Body of pancreas (tissue), 4 donors: ENCODE data around the gene DLG2. TPM values are rescaled to one million over a fixed set of nuclear protein-coding genes. Genes with fewer than 3 reads are reported as not detected.

ENCODE experiments used
- ATAC-seq: fragments of 150-250 bp; one replicate; pipeline ENCODE4 v1.9.1; 2016
- DNase-seq, 4 donors: peaks; one replicate each; pipeline ENCODE4 v3.0.0-alpha.2; 2019
- H3K27ac ChIP-seq, 4 donors: fragments of 200-600 bp; sonication (generic); 1 replicate in 3 of 4; 2 replicates in 1 of 4; pipeline versions ENCODE4 v1.5.1 to v1.6.1; 2016 to 2019; ENCODE audit warnings: mild to moderate bottlenecking in 1 of 4, mixed read lengths in 1 of 4, moderate library complexity in 1 of 4
- H3K27me3 ChIP-seq, 2 donors: fragments of 200-600 bp; sonication (generic); one replicate each; pipeline ENCODE4 v1.6.0; 2016; ENCODE audit warnings: mild to moderate bottlenecking in 1 of 2
- H3K36me3 ChIP-seq, 2 donors: fragments of 200-600 bp; sonication (generic); replicated peaks in 1 of 2; 2 replicates each; pipeline ENCODE4 v1.5.1; 2016; ENCODE audit warnings: low read depth in 2 of 2; ENCODE audit not compliant: insufficient read depth in 1 of 2
- H3K4me1 ChIP-seq: fragments of 200-600 bp; sonication (generic); one replicate; pipeline ENCODE4 v1.6.0; 2016
- H3K4me3 ChIP-seq, 2 donors: fragments of 200-600 bp; sonication (generic); 1 replicate in 1 of 2; 2 replicates in 1 of 2; pipeline ENCODE4 v1.5.1; 2016 to 2019
- H3K9me3 ChIP-seq, 3 donors: fragments of 200-600 bp; sonication (generic); 1 replicate in 2 of 3; 2 replicates in 1 of 3; pipeline ENCODE4 v1.5.1; 2016
- POLR2A ChIP-seq, 3 donors: fragments of 450-650 bp; IDR thresholded peaks; one replicate each; pipeline ENCODE4 v1.6.1; 2016; ENCODE audit warnings: antibody characterized with exemption in 3 of 3, mild to moderate bottlenecking in 2 of 3
- WGBS, 2 donors: methylation state at CpG; one replicate each; pipeline ENCODE4 v1.1.5; 2017; 5-methylcytosine and 5-hydroxymethylcytosine counted together
- intact Hi-C: fragments of 100-400 bp; cut with DNase I; formaldehyde crosslinking; loops from one replicate; pipeline ENCODE4 v1.15.1; 2023
- total RNA-seq, 2 donors: library from RNA; depleted of rRNA; stranded (reverse); fragments of >200 nt; gene quantifications; one replicate each; pipeline ENCODE4 v1.1.0, GENCODE V29; 2016
- TF ChIP-seq, protein P1 (sequence below), 7 experiments: fragments of 450-650 bp in 4 of 7; fragments of 200-600 bp in 3 of 7; sonication (generic) in 3 of 7; IDR thresholded peaks; one replicate each; pipeline ENCODE4 v1.5.1; 2016 to 2019; ENCODE audit warnings: antibody characterized with exemption in 7 of 7

Gene DLG2
- total RNA-seq, 2 donors from 2014 or later = 6.0 to 13.2 TPM

DNA sequence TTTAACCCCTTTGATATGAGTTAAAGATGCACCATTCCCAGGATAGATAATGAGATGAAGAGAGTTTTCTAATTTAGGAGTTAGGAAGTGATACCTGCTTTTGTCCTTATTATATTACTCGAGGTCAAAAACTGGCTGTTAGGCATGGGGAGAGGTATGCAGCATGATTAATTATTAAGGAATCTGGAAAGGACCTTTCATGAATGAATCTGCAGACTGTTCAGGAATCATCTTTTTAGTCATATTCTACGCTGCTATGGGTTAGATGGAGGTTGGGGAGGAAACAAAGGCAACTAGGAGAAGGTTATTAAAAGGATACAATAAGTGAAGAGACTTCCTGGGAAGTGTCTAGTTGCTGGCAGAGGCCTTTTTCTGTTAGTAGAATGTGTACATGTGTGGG, 1848.5 kb downstream of the DLG2 start:
- TF ChIP-seq, protein P1, sequence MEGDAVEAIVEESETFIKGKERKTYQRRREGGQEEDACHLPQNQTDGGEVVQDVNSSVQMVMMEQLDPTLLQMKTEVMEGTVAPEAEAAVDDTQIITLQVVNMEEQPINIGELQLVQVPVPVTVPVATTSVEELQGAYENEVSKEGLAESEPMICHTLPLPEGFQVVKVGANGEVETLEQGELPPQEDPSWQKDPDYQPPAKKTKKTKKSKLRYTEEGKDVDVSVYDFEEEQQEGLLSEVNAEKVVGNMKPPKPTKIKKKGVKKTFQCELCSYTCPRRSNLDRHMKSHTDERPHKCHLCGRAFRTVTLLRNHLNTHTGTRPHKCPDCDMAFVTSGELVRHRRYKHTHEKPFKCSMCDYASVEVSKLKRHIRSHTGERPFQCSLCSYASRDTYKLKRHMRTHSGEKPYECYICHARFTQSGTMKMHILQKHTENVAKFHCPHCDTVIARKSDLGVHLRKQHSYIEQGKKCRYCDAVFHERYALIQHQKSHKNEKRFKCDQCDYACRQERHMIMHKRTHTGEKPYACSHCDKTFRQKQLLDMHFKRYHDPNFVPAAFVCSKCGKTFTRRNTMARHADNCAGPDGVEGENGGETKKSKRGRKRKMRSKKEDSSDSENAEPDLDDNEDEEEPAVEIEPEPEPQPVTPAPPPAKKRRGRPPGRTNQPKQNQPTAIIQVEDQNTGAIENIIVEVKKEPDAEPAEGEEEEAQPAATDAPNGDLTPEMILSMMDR (IDR thresholded peaks at IDR 0.05) = no peak
- no peak for TF ChIP-seq POLR2A (IDR thresholded peaks at IDR 0.05)
- no peak overlapping the region for H3K27ac ChIP-seq
- no peak overlapping the region for H3K4me3 ChIP-seq
- H3K4me1 ChIP-seq = no peaks in the 10 kb centered on the region
- no peaks in the 10 kb centered on the region for H3K27me3 ChIP-seq
- intact Hi-C loops = no loop called here
- ATAC-seq (no peak), DNase-seq (no peak)
- no peaks in the 10 kb centered on the region for H3K36me3 ChIP-seq
- no peaks in the 10 kb centered on the region for H3K9me3 ChIP-seq
- 41% methylated on average over 2 of the region's 2 CpGs for WGBS, 2 donors

DNA sequence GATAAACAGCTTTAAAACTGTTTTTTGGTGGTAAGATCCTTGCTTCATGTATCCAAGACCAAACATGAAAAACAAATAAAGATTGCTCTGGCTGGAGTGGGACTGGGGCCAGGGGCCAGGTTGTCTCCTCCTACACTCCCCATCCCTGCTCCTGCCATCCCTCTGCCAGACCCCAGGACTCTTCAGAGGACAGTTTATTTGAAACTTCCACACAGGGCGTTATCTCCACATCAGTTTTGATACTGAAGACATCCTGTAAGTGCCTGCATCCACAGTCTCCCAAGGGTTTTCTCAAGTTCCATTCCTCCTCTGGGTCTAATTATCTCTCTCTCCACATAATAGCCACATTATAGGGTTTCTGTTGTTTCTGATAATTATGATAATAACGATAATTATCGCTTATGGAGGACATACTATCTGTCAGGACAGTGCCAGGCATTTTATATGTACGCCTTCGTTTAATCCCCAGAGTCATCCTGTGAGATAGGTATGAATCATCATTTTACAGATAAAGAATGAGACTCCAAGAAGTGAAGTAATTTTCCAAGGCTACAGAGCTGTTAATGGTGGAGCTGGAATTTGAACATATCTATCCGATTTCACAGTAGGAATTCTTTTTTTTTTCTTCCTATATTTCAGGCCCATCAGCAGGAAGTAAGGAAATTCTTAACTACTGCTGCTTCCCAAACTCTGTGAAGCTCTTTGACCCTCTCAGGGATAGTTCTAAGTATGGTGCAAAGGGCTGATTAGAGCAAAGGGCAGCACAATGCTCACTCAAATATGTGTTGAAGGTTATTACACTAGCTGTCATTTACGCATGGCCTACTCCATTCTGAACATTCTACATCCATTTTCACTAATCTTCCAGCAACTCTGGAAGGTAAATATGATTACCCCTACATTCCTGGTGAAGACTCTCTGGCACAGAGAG, 1852.9 kb downstream of the DLG2 start:
- intact Hi-C loops = no loop called here
- H3K27ac ChIP-seq = no peak overlapping the region
- no peak overlapping the region for H3K4me3 ChIP-seq
- H3K4me1 ChIP-seq = no peaks in the 10 kb centered on the region
- no peak for TF ChIP-seq POLR2A (IDR thresholded peaks at IDR 0.05)
- TF ChIP-seq, protein P1 (IDR thresholded peaks at IDR 0.05) = no peak
- H3K27me3 ChIP-seq = no peaks in the 10 kb centered on the region
- no peaks in the 10 kb centered on the region for H3K9me3 ChIP-seq
- H3K36me3 ChIP-seq = no peaks in the 10 kb centered on the region
- DNase-seq (no peak), ATAC-seq (no peak)
- WGBS, 2 donors = 85 to 86% methylated on average over 7 of the region's 7 CpGs

DNA sequence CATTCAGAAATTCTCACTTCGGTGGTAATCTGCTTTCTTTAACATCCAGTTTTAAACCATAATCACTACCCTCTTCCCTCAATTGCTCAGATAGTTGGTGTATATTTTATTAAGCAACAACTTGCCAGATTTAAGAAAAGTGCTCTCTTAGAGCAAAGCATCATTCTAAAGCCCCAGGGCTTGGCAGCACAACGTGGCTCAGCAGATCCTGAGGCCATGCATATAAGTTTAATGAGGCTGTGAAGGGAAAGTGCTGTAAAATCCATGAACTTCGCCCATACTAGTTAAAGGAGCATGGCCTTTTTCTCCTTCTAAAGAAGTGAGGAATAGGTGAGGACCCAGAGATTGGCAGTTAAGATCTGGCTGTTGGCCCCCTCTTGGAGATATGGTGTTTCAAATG, 1858.7 kb downstream of the DLG2 start:
- H3K4me1 ChIP-seq = no peaks in the 10 kb centered on the region
- TF ChIP-seq, protein P1 (IDR thresholded peaks at IDR 0.05) = no peak
- TF ChIP-seq POLR2A (IDR thresholded peaks at IDR 0.05) = no peak
- no peaks in the 10 kb centered on the region for H3K9me3 ChIP-seq
- H3K4me3 ChIP-seq = no peak overlapping the region
- ATAC-seq = no peak
- H3K27me3 ChIP-seq = no peaks in the 10 kb centered on the region
- H3K36me3 ChIP-seq = no peaks in the 10 kb centered on the region
- intact Hi-C loops = no loop called here
- no peak overlapping the region for H3K27ac ChIP-seq
- DNase-seq = no peak
- 64 to 67% methylated on average over 3 of the region's 3 CpGs for WGBS, 2 donors

DNA sequence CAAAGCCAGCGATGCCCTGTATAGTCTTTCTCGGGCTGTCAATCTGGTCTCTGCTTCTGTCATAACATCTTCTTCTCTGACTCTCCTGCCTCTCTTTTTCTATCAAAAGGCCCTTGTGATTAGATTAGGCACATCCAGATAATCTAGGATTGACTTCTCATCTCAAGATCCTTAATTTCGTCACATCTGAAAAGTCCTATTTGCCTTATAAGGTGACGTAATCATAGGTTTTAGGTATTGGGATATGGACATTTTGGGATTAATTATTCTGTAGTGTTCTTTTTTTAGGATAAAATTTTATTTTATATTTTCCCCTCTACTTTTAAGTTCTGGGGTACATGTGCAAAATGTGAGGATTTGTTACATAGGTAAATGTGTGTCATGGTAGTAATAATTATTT, 1860.2 kb downstream of the DLG2 start:
- H3K9me3 ChIP-seq = no peaks in the 10 kb centered on the region
- ATAC-seq (no peak), DNase-seq (no peak)
- 82 to 85% methylated on average over 4 of the region's 4 CpGs for WGBS, 2 donors
- H3K4me1 ChIP-seq = no peaks in the 10 kb centered on the region
- no peaks in the 10 kb centered on the region for H3K27me3 ChIP-seq
- H3K4me3 ChIP-seq = no peak overlapping the region
- no peaks in the 10 kb centered on the region for H3K36me3 ChIP-seq
- intact Hi-C loops = no loop called here
- TF ChIP-seq, protein P1 (IDR thresholded peaks at IDR 0.05) = no peak
- TF ChIP-seq POLR2A (IDR thresholded peaks at IDR 0.05) = no peak
- no peak overlapping the region for H3K27ac ChIP-seq

DNA sequence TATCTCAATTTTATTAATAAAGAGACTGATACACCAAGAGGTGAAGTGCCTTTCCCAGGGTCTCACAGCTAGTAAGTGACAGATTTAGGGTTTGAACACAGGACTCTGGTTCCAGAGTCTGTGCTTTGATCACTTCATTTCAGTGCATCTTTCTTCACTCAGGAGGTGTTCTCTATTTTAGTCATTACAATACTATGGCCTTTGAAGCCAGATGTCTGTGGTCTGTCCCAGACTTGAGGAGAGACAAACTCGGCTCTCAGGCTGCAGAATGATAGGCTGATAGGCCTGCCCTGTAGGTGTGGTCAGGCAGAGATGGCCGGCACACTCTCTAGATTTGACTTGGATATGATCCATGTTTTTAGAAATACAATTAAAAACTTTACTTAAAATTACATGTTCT, 1862.5 kb downstream of the DLG2 start:
- Histone ChIP-seq H3K4me1 (no peaks in the 10 kb centered on the region), H3K27me3 (no peaks in the 10 kb centered on the region), H3K36me3 (no peaks in the 10 kb centered on the region), H3K4me3 (no peak overlapping the region), H3K27ac (no peak overlapping the region), H3K9me3 (no peaks in the 10 kb centered on the region)
- no peak for TF ChIP-seq POLR2A (IDR thresholded peaks at IDR 0.05)
- DNase-seq = no peak
- no peak for ATAC-seq
- 58 to 76% methylated on average over 2 of the region's 2 CpGs for WGBS, 2 donors
- intact Hi-C loops = no loop called here
